ENCODE measurements around the gene DRG2.

DNA sequence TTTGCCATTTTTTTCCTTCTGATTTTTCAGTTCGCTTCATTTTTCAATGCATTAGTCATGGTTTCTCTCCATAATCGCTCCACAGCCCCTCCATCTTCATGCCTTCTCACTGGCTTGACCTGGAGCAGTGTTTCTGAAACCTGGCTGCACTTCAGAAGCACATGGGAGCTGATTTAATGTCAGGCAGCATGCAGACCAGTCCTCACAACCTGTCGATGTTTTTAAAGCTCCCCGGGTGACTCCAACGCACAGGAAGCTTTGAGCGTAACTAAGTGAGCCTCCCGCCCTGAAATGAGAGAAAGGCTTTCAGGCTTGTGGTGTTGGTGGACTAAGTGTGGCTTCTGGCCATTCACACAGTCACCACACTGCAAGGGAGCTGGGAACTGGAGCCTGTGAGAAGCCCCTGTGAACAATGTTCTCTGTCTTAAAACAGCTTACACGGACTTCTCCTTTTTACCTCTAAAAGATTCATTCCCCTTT lies 16.8 kb upstream of the DRG2 start:
- TF ChIP-seq, protein P1, sequence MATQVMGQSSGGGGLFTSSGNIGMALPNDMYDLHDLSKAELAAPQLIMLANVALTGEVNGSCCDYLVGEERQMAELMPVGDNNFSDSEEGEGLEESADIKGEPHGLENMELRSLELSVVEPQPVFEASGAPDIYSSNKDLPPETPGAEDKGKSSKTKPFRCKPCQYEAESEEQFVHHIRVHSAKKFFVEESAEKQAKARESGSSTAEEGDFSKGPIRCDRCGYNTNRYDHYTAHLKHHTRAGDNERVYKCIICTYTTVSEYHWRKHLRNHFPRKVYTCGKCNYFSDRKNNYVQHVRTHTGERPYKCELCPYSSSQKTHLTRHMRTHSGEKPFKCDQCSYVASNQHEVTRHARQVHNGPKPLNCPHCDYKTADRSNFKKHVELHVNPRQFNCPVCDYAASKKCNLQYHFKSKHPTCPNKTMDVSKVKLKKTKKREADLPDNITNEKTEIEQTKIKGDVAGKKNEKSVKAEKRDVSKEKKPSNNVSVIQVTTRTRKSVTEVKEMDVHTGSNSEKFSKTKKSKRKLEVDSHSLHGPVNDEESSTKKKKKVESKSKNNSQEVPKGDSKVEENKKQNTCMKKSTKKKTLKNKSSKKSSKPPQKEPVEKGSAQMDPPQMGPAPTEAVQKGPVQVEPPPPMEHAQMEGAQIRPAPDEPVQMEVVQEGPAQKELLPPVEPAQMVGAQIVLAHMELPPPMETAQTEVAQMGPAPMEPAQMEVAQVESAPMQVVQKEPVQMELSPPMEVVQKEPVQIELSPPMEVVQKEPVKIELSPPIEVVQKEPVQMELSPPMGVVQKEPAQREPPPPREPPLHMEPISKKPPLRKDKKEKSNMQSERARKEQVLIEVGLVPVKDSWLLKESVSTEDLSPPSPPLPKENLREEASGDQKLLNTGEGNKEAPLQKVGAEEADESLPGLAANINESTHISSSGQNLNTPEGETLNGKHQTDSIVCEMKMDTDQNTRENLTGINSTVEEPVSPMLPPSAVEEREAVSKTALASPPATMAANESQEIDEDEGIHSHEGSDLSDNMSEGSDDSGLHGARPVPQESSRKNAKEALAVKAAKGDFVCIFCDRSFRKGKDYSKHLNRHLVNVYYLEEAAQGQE (IDR thresholded peaks at IDR 0.05; ENCODE audit: borderline replicate concordance), result no peak
- TF ChIP-seq, protein P2, sequence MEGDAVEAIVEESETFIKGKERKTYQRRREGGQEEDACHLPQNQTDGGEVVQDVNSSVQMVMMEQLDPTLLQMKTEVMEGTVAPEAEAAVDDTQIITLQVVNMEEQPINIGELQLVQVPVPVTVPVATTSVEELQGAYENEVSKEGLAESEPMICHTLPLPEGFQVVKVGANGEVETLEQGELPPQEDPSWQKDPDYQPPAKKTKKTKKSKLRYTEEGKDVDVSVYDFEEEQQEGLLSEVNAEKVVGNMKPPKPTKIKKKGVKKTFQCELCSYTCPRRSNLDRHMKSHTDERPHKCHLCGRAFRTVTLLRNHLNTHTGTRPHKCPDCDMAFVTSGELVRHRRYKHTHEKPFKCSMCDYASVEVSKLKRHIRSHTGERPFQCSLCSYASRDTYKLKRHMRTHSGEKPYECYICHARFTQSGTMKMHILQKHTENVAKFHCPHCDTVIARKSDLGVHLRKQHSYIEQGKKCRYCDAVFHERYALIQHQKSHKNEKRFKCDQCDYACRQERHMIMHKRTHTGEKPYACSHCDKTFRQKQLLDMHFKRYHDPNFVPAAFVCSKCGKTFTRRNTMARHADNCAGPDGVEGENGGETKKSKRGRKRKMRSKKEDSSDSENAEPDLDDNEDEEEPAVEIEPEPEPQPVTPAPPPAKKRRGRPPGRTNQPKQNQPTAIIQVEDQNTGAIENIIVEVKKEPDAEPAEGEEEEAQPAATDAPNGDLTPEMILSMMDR (IDR thresholded peaks at IDR 0.05; ENCODE audit: poor library complexity, severe bottlenecking), result no peak
- TF ChIP-seq EP300 (conservative IDR thresholded peaks at IDR 0.05; ENCODE audit: poor library complexity, severe bottlenecking), result no peak
- no peak for TF ChIP-seq EZH2 (IDR thresholded peaks at IDR 0.05; ENCODE audit: borderline replicate concordance, insufficient read depth, low read length, poor library complexity, severe bottlenecking)
- no peak for TF ChIP-seq POLR2AphosphoS5 (IDR thresholded peaks at IDR 0.05)

Data from neural cell (in vitro differentiated cells).